Esophagus squamous epithelium (tissue), 4 donors: ENCODE results near the gene DEPP1.

ENCODE experiments used
- CTCF ChIP-seq, 6 experiments: fragments of 450-650 bp in 4 of 6; fragments of 200-600 bp in 2 of 6; sonication (generic) in 2 of 6; IDR thresholded peaks; one replicate each; pipeline ENCODE4 v1.5.1; 2016 to 2019; ENCODE audit warnings: antibody characterized with exemption in 6 of 6, mild to moderate bottlenecking in 4 of 6, moderate library complexity in 4 of 6
- POLR2A ChIP-seq, 4 donors: fragments of 450-650 bp; IDR thresholded peaks; one replicate each; pipeline ENCODE4 v1.6.1; 2017; ENCODE audit warnings: antibody characterized with exemption in 4 of 4, mild to moderate bottlenecking in 4 of 4, moderate library complexity in 3 of 4

- TF ChIP-seq CTCF (IDR thresholded peaks at IDR 0.05) (no peak), POLR2A (IDR thresholded peaks at IDR 0.05) (no peak)
Observed at GRCh38 chr10:44994752-44995530, 16.3 kb upstream of the DEPP1 start.
